ENCODE results near the gene TNK1.

TNK1 gene

DNA sequence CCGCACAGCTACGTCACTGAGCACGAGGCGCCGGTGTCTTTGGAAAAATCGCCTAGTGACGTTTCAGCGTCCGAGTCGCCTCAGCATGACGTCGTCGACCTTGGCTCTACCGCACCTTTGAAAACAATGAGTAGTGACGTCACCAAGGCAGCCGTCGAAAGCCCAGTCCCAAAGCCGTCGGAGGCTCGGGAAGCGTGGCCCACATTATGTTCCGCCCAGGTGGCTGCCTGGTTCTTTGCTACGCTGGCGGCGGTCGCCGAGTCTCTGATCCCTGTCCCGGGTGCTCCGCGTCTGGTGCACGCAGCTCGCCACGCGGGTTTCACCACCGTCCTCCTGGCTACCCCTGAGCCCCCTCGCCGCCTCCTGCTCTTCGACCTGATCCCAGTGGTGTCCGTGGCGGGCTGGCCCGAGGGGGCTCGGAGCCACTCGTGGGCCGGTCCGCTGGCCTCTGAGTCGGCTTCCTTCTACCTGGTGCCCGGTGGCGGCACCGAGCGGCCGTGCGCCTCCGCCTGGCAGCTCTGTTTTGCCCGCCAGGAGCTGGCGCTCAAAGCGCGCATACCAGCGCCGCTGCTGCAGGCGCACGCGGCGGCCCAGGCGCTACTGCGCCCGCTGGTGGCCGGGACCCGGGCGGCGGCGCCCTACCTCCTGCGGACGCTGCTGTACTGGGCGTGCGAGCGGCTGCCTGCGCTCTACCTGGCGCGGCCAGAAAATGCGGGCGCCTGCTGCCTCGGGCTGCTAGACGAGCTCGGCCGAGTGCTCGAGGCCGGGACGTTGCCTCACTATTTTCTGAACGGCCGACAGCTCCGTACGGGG is 55.9 kb downstream of the TNK1 start:
- ChIA-PET CTCF (interaction anchor here (0.5 to 3.9 kb wide), 37 partner anchors 9 to 695 kb away, joined by 3 to 37 read pairs (median 4); partner anchors contain the start of genes CHRNB1, NEURL4, SLC2A4 and SLC35G6), POLR2A (interaction anchor here (0.6 to 3.5 kb wide), 10 partner anchors 9 to 250 kb away, joined by 3 to 45 read pairs (median 4); partner anchors contain the start of genes CHRNB1, POLR2A, TMEM256 and TP53)
- Histone ChIP-seq H3K4me1 (ENCODE audit: control insufficient read depth, insufficient read depth, low read length) (peaks cover 18% of the 10 kb centered on the region), H3K27ac (ENCODE audit: extremely low read depth, low read depth, low read length) (no peak overlapping the region), H3K36me3 (ENCODE audit: control insufficient read depth in 2 of 2, insufficient read depth in 1 of 2, low read length in 2 of 2) (no peaks in the 10 kb centered on the region), H3K9me3 (ENCODE audit: control insufficient read depth, insufficient read depth, low read depth, low read length) (no peaks in the 10 kb centered on the region), H3K4me3 (ENCODE audit: low read depth, low read length) (no peak overlapping the region; the same call in 1 of the 2 replicates)
- TF ChIP-seq ZNF214 (tag by site-specific recombination; IDR thresholded peaks at IDR 0.05; ENCODE audit: borderline replicate concordance) (no peak), ZNF10 (tag by site-specific recombination; IDR thresholded peaks at IDR 0.05) (peak; percentile 9; the same call in 1 of the 2 replicates), ZSCAN30 (tag by site-specific recombination; IDR thresholded peaks at IDR 0.05) (peak; percentile 83; the same call in 1 of the 2 replicates), ZNF791 (tag by site-specific recombination; IDR thresholded peaks at IDR 0.05) (no peak), ZNF654 (tag by site-specific recombination; IDR thresholded peaks at IDR 0.05; ENCODE audit: low read depth) (peak; percentile 27; the same call in 1 of the 2 replicates), ZNF223 (tag by site-specific recombination; IDR thresholded peaks at IDR 0.05) (no peak), ZNF600 (tag by site-specific recombination; IDR thresholded peaks at IDR 0.05) (peak; percentile 36; the same call in 1 of the 2 replicates), ZBTB8A (tag by site-specific recombination; IDR thresholded peaks at IDR 0.05) (peak; percentile 97), ZNF16 (tag by site-specific recombination; IDR thresholded peaks at IDR 0.05; ENCODE audit: low read depth) (no peak), GLI4 (tag by site-specific recombination; IDR thresholded peaks at IDR 0.05) (no peak), ZBTB20 (tag by site-specific recombination; IDR thresholded peaks at IDR 0.05) (peak; percentile 56; the same call in 1 of the 2 replicates), GLIS2 (tag by site-specific recombination; IDR thresholded peaks at IDR 0.05) (peak; percentile 62; the same call in 1 of the 2 replicates), OSR2 (tag by site-specific recombination; IDR thresholded peaks at IDR 0.05) (peak; percentile 55; the same call in 1 of the 2 replicates), ZNF837 (tag by site-specific recombination; IDR thresholded peaks at IDR 0.05) (no peak), KLF16 (tag by site-specific recombination; IDR thresholded peaks at IDR 0.05) (0 out of 2 replicates have a peak, but pooled peaks have one; percentile 31), ZNF660 (tag by site-specific recombination; IDR thresholded peaks at IDR 0.05) (peak; percentile 93), ZNF324 (tag by site-specific recombination; IDR thresholded peaks at IDR 0.05) (no peak), TCF7L2 (IDR thresholded peaks at IDR 0.05; ENCODE audit: borderline replicate concordance, low read depth, low read length) (no peak), GLI2 (tag by site-specific recombination; IDR thresholded peaks at IDR 0.05; ENCODE audit: borderline replicate concordance, low read depth) (no peak)
- TF ChIP-seq, protein P1, sequence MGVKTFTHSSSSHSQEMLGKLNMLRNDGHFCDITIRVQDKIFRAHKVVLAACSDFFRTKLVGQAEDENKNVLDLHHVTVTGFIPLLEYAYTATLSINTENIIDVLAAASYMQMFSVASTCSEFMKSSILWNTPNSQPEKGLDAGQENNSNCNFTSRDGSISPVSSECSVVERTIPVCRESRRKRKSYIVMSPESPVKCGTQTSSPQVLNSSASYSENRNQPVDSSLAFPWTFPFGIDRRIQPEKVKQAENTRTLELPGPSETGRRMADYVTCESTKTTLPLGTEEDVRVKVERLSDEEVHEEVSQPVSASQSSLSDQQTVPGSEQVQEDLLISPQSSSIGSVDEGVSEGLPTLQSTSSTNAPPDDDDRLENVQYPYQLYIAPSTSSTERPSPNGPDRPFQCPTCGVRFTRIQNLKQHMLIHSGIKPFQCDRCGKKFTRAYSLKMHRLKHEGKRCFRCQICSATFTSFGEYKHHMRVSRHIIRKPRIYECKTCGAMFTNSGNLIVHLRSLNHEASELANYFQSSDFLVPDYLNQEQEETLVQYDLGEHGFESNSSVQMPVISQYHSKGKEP (tag by site-specific recombination; IDR thresholded peaks at IDR 0.05): peak; percentile 55; the same call in 1 of the 2 replicates
- TF ChIP-seq, protein P2, sequence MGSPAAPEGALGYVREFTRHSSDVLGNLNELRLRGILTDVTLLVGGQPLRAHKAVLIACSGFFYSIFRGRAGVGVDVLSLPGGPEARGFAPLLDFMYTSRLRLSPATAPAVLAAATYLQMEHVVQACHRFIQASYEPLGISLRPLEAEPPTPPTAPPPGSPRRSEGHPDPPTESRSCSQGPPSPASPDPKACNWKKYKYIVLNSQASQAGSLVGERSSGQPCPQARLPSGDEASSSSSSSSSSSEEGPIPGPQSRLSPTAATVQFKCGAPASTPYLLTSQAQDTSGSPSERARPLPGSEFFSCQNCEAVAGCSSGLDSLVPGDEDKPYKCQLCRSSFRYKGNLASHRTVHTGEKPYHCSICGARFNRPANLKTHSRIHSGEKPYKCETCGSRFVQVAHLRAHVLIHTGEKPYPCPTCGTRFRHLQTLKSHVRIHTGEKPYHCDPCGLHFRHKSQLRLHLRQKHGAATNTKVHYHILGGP (tag by site-specific recombination; IDR thresholded peaks at IDR 0.05): no peak
- TF ChIP-seq, protein P3, sequence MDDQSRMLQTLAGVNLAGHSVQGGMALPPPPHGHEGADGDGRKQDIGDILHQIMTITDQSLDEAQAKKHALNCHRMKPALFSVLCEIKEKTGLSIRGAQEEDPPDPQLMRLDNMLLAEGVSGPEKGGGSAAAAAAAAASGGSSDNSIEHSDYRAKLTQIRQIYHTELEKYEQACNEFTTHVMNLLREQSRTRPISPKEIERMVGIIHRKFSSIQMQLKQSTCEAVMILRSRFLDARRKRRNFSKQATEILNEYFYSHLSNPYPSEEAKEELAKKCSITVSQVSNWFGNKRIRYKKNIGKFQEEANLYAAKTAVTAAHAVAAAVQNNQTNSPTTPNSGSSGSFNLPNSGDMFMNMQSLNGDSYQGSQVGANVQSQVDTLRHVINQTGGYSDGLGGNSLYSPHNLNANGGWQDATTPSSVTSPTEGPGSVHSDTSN (CRISPR knock-in tag; IDR thresholded peaks at IDR 0.05): peak; percentile 59; the same call in 1 of the 2 replicates
- TF ChIP-seq, protein P4, sequence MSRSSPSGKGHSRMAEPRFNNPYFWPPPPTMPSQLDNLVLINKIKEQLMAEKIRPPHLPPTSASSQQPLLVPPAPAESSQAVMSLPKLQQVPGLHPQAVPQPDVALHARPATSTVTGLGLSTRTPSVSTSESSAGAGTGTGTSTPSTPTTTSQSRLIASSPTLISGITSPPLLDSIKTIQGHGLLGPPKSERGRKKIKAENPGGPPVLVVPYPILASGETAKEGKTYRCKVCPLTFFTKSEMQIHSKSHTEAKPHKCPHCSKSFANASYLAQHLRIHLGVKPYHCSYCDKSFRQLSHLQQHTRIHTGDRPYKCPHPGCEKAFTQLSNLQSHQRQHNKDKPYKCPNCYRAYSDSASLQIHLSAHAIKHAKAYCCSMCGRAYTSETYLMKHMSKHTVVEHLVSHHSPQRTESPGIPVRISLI (tag by site-specific recombination; IDR thresholded peaks at IDR 0.05): no peak
- TF ChIP-seq, protein P5, sequence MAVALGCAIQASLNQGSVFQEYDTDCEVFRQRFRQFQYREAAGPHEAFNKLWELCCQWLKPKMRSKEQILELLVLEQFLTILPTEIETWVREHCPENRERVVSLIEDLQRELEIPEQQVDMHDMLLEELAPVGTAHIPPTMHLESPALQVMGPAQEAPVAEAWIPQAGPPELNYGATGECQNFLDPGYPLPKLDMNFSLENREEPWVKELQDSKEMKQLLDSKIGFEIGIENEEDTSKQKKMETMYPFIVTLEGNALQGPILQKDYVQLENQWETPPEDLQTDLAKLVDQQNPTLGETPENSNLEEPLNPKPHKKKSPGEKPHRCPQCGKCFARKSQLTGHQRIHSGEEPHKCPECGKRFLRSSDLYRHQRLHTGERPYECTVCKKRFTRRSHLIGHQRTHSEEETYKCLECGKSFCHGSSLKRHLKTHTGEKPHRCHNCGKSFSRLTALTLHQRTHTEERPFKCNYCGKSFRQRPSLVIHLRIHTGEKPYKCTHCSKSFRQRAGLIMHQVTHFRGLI (tag by site-specific recombination; IDR thresholded peaks at IDR 0.05): peak; percentile 94
- TF ChIP-seq, protein P6, sequence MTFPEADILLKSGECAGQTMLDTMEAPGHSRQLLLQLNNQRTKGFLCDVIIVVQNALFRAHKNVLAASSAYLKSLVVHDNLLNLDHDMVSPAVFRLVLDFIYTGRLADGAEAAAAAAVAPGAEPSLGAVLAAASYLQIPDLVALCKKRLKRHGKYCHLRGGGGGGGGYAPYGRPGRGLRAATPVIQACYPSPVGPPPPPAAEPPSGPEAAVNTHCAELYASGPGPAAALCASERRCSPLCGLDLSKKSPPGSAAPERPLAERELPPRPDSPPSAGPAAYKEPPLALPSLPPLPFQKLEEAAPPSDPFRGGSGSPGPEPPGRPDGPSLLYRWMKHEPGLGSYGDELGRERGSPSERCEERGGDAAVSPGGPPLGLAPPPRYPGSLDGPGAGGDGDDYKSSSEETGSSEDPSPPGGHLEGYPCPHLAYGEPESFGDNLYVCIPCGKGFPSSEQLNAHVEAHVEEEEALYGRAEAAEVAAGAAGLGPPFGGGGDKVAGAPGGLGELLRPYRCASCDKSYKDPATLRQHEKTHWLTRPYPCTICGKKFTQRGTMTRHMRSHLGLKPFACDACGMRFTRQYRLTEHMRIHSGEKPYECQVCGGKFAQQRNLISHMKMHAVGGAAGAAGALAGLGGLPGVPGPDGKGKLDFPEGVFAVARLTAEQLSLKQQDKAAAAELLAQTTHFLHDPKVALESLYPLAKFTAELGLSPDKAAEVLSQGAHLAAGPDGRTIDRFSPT (tag by site-specific recombination; IDR thresholded peaks at IDR 0.05): peak; percentile 32; the same call in 1 of the 2 replicates
- TF ChIP-seq, protein P7, sequence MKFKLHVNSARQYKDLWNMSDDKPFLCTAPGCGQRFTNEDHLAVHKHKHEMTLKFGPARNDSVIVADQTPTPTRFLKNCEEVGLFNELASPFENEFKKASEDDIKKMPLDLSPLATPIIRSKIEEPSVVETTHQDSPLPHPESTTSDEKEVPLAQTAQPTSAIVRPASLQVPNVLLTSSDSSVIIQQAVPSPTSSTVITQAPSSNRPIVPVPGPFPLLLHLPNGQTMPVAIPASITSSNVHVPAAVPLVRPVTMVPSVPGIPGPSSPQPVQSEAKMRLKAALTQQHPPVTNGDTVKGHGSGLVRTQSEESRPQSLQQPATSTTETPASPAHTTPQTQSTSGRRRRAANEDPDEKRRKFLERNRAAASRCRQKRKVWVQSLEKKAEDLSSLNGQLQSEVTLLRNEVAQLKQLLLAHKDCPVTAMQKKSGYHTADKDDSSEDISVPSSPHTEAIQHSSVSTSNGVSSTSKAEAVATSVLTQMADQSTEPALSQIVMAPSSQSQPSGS (tag by site-specific recombination; IDR thresholded peaks at IDR 0.05; ENCODE audit: low read depth): peak; percentile 89

Measured in HEK293 (cell line).